Measurements from ENCODE around the gene SNAP91.
"Not testable (repeated sequence)": the region's sequence is repeated elsewhere in the genome, so short reads cannot be mapped to it uniquely, and the experiment has no call there.

The SNAP91 gene

DNA sequence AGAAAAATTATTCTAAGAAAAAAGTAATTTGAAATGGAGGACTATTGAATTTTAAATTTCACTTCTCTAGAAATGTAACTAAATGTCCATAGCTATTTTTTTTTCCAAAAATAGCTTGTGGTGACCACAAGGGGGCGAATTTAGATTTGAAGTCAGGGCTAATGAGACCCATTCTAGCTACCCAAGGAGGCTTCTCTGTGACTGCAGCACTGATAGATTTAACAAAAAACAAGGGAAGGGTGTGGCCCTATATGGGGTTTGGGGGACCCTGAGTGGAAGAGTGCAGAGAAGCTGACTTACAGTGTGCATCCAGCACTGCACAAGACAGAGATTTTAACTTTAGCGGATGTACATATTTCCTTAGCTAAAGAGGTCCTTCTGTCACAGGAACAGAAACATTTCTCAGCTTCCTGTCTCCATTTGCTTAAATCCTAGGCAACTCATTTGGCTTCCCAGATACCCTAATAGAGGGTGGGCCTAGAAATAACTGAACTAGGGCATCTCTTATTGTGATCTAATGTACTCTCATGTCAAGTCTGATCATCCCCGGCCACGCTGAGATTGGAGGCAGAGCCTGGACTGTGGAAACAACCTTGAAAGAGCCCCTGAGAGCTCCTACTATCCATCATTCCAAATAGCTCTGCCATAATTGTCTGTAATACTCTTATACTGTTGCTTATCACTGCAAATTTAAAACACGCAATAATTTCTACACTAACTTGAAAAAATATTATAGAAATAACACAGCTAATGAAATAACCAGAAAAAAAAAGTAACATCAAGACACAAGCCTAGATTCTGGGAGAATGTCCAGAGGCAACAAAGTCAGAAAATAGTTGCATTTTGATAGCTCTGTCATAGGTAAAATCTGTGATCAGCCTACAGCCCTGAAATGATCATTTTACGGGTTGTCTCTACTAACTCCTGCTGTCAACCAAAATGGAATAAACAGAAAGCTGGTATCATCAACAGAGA lies 93.6 kb downstream of the SNAP91 start:
- peak; percentile 34 for DNase-seq

DNA sequence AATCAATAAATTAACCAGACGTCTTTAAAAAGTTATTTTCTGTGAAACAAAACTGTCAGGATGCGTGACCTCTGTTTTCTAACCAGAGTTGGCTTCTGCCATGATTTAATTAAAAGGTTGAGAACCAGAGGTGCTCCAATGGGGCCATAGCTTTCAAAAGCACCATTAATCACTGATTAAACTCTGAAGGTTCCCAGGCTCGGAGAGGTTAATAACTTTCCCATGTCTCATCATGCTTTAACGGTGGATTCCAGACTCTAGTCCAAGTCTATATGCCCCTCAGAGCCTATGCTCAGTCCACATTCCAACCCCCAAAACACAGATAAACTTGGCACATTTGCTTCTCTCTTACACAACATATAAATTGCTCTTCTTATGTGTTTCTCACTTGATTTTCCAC lies 95.5 kb downstream of the SNAP91 start:
- DNase-seq = no peak

DNA sequence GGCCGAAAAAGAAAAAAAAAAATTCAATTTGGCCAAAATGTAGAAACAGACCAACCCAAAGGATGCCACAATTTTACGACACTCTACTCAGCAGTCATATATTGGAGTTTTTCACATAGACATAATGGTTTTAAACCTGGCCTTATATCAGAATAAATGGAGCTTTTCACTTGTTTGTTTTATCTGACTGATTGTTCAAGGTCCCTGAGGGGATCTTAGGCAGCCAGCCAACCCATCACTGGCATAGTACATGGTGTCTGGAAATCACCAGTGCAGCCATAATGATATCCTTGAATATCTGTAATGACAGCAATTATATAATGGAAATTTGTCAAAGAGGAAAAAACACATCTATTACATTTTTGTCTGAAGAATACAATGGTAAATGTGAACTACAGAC lies 99.7 kb downstream of the SNAP91 start:
- peak; percentile 89 for DNase-seq

DNA sequence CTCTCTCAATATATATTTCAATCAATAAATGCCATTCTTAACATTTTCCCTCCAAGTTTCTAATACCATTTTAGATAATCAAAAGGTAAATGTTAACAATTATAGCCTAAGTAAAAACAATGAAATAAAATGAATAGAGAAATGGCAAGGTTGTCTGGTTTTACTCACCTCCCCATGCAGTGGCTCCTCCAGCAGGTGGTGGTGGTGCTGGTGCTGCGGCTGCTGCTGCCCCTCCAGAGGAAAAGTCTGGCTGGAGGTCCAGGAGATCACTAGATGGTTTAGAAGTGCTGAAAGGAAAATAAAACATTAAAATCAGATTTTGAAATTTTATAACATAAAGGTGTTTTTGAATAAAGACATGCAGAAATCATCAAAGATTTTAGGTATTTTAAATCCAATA lies 103.4 kb downstream of the SNAP91 start:
- no peak for DNase-seq

DNA sequence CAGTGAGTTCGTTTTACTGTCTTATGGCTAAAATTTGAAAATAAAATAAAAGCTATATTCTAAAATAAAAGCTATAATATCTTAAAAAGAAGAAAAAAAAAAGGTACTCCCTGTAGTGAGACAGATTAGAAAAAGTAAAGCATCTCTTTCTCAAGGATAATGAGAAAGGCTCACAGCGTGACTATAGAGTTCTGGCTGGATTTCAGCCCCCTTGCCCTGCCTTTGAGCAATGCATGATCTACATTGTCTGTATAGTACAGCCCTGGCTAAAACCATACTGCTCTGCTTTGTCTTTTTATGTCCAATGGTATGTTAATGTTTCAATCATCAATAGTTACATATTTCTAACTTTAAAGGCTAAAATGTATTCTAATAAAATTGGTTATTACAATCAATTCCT lies 105.3 kb downstream of the SNAP91 start:
- no peak for DNase-seq

DNA sequence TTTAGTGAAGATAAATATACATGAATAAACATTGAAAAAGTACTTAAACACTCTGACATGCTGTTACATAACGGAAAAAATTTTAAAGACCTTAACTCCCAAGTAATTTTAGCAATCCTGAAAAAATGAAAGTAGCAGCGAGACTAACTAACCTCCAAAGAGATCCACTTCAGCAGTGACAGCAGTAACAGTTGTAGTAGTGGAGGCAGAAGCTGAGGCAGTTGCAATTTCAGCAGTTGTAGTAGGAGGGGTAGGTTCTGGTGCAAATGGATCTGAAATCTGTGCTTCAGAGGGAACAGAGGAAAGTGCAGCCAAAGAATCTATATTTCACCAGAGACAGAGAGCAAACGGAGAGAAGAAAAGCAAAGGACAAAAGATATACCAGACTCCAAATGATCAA lies 107.8 kb downstream of the SNAP91 start:
- DNase-seq = no peak

DNA sequence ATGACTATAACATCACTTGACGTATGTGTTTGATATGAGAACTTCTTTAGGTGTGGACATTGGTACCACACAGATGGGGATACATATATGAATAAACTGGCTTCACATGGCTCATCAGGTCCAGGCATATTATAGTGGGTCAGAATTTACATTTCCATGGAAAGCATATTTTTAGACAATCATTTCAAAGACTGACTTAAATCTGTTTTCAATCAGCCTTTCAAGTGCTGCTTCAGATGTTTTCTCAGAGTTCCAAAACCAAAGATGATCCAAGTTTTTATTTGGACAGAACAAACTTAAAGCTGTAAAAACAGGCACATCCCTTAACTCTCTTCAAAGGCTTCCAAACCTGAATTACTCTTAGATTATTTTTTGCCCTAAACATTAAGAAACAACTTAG lies 108.4 kb downstream of the SNAP91 start:
- DNase-seq = no peak

DNA sequence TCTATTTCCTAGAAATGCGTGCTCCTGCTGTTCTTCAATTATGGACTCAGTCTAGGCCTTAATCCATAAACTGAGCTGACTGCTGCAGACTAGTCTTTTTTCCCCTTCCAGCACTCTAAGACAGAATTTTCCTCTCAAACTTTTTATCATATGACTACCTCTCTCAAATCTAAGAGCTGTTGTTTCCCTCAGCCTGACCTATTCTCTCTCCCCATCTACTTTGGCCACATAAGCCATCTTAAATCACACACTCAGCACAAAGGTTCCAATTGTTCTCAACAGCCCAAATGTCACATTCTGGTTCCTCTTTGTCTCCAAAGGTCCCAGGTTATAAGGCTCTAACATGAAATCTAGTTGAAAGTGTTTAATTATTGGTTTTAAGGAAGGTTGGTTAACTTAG lies 111.4 kb downstream of the SNAP91 start:
- DNase-seq = no peak

DNA sequence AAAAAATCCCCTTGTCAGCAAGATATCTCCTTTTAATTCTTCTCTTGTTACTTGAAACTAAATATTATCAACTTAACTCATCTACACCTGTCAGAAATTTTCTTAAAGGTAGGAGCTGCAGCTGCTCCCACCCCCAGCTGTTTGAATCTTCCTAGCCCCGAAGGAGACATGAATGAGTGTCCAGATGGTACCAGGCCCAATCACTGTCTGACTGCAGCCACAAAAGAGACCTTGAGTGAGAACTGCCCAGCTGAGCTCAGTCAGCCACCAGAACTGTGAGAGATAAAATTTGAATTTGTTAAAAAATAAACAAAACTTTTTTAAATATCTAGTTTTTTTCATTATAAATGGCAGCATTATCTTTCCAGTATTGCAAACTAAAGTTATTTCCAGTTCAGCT lies 111.8 kb downstream of the SNAP91 start:
- DNase-seq = no peak

DNA sequence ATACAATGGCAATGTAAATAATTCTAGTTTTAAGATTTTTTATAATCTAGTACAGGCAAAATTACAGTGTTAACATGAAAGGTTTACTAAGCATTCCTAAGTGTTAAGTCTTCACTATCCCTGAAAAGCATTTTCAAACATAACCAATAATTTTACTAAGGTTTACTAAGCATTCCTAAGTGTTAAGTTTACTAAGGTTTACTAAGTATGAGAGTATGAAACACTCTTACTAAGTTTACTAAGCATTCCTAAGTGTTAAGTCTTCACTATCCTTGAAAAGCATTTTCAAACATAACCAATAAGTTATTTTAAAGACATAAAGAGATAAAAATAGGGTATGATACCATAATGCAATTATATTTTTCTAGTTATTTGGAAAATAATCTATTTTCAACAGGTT lies 114.0 kb downstream of the SNAP91 start:
- DNase-seq = no peak

DNA sequence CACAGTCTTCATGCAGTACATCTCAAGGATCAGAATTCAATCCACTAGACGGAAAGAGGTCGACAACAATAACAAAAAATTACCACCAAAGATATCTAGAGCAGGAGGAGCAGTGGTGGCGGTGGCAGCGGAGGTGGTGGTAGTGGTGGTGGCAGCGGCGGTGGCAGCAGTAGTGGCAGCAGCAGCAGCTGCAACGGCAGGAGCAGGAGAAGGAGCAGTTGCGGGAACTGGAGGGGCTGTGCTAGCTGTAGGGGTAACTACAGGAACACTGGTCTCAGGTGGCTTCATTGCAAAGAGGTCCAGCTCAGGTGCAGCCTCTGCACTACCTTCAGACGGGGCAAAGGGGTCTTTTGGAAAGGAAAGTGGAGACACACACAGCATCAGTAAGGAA lies 115.5 kb downstream of the SNAP91 start:
- no peak for DNase-seq

DNA sequence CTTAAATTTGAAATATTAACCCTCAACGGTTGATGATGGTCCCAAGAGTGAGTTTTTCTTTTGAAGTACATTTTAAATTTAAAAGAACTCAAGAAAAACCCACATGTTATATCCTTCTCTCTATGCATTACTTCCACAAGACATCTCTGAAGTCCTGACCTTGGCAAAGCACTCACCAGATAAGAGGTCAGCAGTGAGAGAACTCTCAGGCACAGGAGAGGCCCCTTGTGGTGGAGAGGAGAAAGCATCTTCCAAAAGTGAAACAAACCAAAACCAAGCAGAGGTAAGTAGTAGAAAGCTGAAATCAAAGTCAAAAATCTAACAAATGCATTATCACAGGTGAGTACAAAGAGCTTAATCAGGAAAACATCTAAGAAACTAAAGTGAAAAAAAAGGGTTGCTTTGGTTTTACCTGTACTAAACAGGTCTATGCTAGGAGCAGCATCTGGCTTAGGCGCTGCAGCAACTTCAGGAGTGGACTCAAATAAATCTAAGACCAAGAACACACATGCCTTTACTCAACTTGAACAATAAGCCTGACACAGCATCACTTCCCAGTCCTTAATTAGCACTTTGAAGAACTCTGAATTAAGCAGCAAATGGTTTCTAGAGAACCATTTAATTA lies 116.0 kb downstream of the SNAP91 start:
- DNase-seq = peak; percentile 17

DNA sequence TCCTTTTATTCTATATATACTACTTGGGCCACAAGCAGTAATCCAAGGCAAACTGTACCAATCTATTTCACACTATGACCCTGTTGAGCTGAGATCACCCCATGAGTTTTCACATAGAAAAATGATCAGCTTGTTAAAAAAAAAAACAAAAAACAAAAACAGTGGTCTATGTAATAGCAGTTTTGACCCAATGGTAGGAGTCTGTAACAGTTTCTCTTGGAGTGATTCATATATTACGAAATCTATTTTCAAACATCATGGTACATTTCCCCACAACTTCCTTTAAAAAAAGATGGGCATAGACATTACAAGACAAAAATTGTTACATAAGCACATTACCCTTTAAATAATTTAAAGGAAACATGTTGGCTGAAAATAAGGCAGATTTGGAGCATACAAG lies 118.5 kb downstream of the SNAP91 start:
- no peak for DNase-seq

DNA sequence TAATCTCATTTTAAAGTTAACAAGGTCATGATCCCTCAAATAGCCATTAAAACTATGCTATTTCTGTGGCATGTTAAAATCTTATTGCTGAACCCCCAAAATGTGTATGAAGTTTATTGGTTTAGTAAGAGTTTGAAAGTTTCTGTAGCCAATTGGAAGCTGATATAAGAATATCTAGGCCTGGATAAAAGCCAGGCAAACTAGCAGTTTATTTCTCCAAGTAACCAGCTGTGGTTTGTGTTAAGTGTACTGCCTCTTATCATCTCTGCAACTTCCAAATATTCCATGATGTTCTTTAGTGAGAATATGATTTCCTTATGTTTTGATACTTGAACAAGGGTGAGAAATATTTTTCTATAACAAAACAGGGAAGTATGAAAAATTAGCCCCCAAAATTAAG lies 119.8 kb downstream of the SNAP91 start:
- DNase-seq = no peak

DNA sequence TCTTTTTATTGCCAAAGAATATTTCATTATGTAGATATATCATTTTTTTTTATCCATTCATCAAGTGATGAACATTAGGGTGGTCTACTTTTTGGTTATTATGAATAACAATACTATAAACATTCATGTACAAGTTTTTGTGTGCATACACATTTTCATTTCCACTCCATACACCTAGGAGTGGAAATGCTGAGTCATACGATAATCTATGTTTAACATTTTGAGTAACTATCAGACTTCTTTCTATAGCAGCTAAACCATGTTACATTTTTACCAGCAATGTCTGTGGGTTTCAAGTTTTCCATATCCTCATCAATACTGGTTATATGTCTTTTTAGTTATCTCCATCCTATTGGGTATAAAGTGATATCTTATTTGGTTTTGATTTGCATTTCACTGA lies 130.8 kb downstream of the SNAP91 start:
- no peak for DNase-seq

DNA sequence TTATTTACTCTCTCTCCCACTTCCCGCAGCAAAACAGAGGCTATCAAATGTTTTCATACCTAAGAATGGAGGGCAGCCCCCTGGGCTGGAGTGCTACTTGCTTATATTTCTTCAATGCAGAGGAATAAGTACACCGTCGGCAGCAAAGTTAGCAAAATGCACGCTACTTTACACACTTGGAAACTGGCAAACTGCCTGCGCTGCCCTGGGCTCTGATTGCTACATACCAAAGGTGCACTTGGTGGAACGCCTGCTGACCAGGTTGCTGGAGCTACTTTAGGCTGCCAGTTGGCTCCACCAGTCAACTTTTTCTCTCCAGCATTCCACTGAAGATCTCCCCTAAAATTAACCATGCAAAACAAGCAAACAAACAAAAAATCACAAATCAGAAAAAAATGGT lies 134.1 kb downstream of the SNAP91 start:
- no peak for DNase-seq

DNA sequence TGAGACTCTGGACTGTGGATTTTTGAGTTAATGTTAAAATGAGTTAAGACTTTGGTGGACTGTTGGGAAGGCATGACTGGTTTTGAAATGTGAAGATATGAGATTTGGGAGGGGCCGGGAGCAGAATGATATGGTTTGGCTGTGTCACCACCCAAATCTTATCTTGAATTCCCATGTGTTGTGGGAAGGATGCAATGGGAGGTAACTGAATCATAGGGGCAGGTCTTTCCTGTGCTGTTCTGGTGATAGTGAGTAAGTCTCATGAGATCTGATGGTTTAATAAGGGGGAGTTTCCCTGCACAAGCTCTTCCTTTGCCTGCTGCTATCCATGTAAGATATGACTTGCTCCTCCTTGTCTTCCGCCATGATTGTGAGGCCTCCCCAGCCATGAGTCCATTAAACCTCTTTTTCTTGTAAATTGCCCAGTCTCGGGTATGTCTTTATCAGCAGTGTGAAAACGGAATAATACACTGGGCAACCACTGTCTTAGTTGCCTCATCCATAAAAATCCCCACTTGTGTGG lies 137.2 kb downstream of the SNAP91 start:
- not testable (repeated sequence) for DNase-seq

DNA sequence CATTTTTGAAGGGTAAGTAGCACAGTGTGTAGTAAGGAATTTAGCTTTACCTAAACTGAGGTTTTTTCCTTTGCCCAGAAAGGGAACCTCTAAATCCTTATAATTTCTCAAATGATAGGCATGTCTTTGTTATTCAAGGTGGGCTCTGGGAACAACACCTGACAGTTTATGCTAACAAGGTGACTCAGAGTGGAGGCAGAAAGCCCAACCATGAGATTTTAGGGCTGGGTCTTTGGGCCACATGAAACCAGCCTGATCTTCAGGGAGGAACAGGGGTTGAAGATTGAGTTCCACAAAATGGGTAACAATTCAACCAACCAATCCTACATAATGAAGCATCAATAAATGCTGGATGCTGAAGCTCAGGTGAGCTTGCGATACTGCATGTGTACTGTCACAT lies 149.9 kb downstream of the SNAP91 start:
- DNase-seq = no peak

DNA sequence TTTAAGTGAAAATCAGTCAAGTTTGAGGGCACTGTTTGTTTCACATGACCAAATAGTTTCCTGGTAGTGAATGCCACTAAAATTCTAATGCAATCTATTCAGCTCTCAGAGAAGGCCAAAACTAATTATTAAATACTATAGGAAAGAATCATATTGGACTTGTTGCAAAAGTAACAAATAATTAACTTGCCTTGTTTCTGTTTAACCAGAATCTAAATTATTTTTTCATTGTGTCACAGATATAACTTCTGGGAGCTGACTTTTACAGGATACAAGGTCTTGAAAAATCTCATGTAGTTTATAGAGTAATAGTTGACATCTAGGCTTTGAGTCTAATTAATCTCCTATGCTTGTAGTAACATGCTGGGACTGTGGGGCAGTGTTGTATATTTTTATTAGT lies 152.0 kb downstream of the SNAP91 start:
- no peak for DNase-seq

DNA sequence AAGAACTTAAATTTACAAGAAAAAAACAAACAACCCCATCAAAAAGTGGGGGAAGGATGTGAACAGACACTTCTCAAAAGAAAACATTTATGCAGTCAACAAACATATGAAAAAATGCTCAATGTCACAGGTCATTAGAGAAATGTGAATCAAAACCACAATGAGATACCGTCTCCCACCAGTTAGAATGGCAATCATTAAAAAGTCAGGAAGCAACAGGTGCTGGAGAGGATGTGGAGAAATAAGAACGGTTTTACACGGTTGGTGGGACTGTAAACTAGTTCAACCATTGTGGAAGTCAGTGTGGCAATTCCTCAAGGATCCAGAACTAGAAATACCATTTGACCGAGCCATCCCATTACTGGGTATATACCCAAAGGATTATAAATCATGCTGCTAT lies 157.2 kb downstream of the SNAP91 start:
- DNase-seq = not testable (repeated sequence)

DNA sequence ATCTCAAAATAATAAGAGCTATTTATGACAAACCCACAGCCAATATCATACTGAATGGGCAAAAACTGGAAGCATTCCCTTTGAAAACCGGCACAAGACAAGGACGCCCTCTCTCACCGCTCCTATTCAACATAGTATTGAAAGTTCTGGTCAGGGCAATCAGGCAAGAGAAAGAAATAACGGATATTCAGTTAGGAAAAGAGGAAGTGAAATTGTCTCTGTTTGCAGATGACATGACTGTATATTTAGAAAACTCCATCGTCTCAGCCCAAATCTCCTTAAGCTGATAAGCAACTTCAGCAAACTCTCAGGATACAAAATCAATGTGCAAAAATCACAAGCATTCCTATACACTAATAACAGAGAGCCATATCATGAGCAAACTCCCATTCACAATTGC lies 158.4 kb downstream of the SNAP91 start:
- DNase-seq = not testable (repeated sequence)

DNA sequence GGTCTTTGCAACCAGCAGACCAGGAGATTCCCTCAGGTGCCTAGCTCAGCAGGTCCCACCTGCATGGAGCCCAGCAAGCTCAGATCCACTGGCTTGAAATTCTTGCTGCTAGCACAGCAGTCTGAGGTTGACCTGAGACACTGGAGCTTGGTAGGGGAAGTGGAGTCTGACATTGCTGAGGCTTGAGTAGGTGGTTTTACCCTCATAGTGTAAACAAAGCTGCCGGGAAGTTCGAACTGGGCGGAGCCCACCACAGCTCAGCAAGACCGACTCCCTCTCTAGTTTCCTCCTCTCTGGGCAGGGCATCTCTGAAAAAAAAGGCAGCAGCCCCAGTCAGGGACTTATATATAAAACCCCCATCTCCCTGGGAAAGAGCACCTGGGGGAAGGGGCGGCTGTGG lies 162.3 kb downstream of the SNAP91 start:
- no peak for DNase-seq

DNA sequence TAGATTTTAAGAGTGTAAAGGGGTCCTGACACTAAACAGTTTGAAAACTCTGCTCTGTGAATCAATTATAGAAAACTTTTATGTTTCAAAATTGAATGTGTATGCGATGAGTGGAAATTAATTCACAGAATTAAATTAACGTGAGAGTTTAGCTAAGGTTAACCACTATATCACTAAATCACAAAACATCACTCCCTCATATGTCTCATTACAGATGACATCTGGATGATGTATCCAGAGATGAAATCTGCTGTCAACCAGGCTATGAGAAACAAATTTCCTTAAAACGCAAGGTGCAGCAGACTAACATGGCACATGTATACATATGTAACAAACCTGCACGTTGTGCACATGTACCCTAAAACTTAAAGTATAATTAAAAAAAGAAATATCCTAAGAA lies 169.2 kb downstream of the SNAP91 start:
- DNase-seq = no peak
